ENCODE measurements around the gene ADNP2. TPM values are rescaled to one million over a fixed set of nuclear protein-coding genes. Genes with fewer than 3 reads are reported as not detected.

ADNP2 gene
- total RNA-seq, 2 donors from 2014 or later: 17.5 to 36.0 TPM

DNA sequence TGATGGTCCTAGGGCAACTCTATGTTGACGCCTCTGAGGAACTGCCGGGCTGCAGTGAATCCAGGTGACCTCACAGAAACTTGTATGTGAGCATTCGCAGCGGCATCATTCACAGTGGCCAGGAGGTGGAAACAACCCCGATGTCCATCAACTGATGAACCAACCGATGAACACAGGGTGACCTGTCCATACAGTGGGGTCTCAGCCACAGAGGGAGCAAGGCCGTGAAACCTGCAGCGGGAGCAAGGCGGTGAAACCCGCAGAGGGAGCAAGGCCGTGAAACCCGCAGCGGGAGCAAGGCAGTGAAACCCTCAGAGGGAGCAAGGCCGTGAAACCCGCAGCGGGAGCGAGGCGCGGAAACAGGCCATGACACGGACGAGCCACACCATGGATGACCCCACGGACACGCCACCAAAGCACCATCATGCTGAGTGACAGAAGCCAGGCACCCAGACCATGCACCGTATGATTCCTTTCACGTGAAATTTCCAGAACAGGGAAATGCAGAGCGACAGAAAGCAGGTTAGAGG lies 75.2 kb downstream of the ADNP2 start:
- DNase-seq (ENCODE audit: low spot score): no peak
- Histone ChIP-seq H3K27me3 (replicated peaks; ENCODE audit: insufficient read depth) (no peaks in the 10 kb centered on the region), H3K9me3 (no peaks in the 10 kb centered on the region), H3K4me1 (replicated peaks) (peaks cover 4% of the 10 kb centered on the region), H3K36me3 (no peaks in the 10 kb centered on the region), H3K27ac (no peak overlapping the region), H3K4me3 (no peak overlapping the region)
- intact Hi-C loops (cut with DNase I): no loop called here
- TF ChIP-seq POLR2AphosphoS5 (IDR thresholded peaks at IDR 0.05) (no peak), POLR2A (IDR thresholded peaks at IDR 0.05) (no peak)
- TF ChIP-seq, protein P1, sequence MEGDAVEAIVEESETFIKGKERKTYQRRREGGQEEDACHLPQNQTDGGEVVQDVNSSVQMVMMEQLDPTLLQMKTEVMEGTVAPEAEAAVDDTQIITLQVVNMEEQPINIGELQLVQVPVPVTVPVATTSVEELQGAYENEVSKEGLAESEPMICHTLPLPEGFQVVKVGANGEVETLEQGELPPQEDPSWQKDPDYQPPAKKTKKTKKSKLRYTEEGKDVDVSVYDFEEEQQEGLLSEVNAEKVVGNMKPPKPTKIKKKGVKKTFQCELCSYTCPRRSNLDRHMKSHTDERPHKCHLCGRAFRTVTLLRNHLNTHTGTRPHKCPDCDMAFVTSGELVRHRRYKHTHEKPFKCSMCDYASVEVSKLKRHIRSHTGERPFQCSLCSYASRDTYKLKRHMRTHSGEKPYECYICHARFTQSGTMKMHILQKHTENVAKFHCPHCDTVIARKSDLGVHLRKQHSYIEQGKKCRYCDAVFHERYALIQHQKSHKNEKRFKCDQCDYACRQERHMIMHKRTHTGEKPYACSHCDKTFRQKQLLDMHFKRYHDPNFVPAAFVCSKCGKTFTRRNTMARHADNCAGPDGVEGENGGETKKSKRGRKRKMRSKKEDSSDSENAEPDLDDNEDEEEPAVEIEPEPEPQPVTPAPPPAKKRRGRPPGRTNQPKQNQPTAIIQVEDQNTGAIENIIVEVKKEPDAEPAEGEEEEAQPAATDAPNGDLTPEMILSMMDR (IDR thresholded peaks at IDR 0.05): no peak
- WGBS: 97% methylated on average over 26 of the region's 26 CpGs

DNA sequence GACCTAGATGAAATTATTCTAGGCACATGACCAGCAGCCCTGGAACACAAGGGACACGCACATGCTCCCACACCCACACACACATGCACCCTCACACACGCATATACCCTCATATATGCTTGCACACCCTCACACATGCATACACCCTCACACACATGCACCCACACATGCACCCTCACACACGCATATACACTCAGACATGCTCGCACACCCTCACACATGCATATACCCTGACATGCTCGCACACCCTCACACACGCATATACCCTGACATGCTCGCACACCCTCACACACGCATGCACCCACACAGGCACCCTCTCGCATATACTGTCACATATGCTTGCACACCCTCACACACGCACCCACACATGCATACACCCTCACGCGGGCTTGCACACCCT lies 76.5 kb downstream of the ADNP2 start:
- H3K27ac ChIP-seq: no peak overlapping the region
- intact Hi-C loops (cut with DNase I): no loop called here
- 93% methylated on average over 12 of the region's 12 CpGs for WGBS
- TF ChIP-seq POLR2A (IDR thresholded peaks at IDR 0.05) (no peak), POLR2AphosphoS5 (IDR thresholded peaks at IDR 0.05) (no peak)
- TF ChIP-seq, protein P1 (IDR thresholded peaks at IDR 0.05): no peak
- peaks cover 4% of the 10 kb centered on the region for H3K4me1 ChIP-seq (replicated peaks)
- no peak overlapping the region for H3K4me3 ChIP-seq
- DNase-seq (ENCODE audit: low spot score): no peak
- no peaks in the 10 kb centered on the region for H3K27me3 ChIP-seq (replicated peaks; ENCODE audit: insufficient read depth)
- H3K9me3 ChIP-seq: no peaks in the 10 kb centered on the region
- H3K36me3 ChIP-seq: no peaks in the 10 kb centered on the region

DNA sequence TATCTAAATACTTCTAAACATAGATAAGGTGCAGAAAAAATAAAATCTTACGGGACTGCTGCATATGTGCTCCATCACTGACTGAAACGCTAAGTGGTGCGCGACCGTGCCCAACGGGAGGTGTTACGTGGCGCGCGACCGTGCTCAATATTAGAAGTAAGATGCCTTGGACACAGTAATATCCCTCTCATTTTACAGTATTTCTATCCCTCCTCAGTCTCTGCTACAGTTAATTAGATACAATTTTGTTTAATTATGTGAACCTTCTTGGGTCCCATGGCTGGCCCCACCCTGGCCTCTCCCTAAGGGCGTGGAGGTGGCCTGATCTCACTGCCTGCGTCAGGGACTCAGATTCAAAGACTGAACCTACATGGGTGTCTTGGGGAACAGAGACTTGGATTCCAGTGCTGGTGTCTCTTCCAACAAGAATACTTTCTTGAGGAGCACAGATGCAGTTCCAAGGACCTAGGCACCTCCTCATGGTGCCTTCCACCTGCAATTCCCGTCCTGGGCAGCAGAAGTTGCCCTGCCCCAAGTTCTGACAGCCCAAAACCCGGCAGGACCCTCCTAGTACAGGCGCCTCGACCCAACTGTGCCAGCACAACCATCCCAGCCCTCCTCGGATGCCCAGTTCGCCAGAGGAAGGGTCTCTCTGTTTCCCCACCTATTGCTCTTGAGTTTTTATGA lies 79.0 kb downstream of the ADNP2 start:
- H3K27me3 ChIP-seq (replicated peaks; ENCODE audit: insufficient read depth): no peaks in the 10 kb centered on the region
- DNase-seq (ENCODE audit: low spot score): no peak
- TF ChIP-seq POLR2A (IDR thresholded peaks at IDR 0.05): no peak
- no peak for TF ChIP-seq POLR2AphosphoS5 (IDR thresholded peaks at IDR 0.05)
- TF ChIP-seq, protein P1 (IDR thresholded peaks at IDR 0.05): no peak
- no peaks in the 10 kb centered on the region for H3K36me3 ChIP-seq
- H3K27ac ChIP-seq: no peak overlapping the region
- no peak overlapping the region for H3K4me3 ChIP-seq
- H3K9me3 ChIP-seq: no peaks in the 10 kb centered on the region
- intact Hi-C loops (cut with DNase I): no loop called here
- 94% methylated on average over 19 of the region's 19 CpGs for WGBS
- H3K4me1 ChIP-seq (replicated peaks): no peaks in the 10 kb centered on the region

- intact Hi-C loops (cut with DNase I): no loop called here
- H3K27ac ChIP-seq: no peak overlapping the region
- no peak for TF ChIP-seq POLR2A (IDR thresholded peaks at IDR 0.05)
- TF ChIP-seq, protein P1 (IDR thresholded peaks at IDR 0.05): no peak
- no peak for TF ChIP-seq POLR2AphosphoS5 (IDR thresholded peaks at IDR 0.05)
- H3K4me1 ChIP-seq (replicated peaks): no peaks in the 10 kb centered on the region
- H3K27me3 ChIP-seq (replicated peaks; ENCODE audit: insufficient read depth): no peaks in the 10 kb centered on the region
- H3K36me3 ChIP-seq: no peaks in the 10 kb centered on the region
- no peak for DNase-seq (ENCODE audit: low spot score)
- no peak overlapping the region for H3K4me3 ChIP-seq
- whole genome bisulfite sequencing: 95% methylated on average over 20 of the region's 20 CpGs
- no peaks in the 10 kb centered on the region for H3K9me3 ChIP-seq
These were observed 79.8 kb downstream of the ADNP2 start for GRCh38 chr18:80188643-80189530.
